GOT3 (cell line): ENCODE results near the gene C1QA.

ENCODE experiments used
- DNase-seq: peaks from one replicate; lab custom pipeline; 2025; ENCODE audit warnings: mixed read lengths; lab: John Stamatoyannopoulos, UW

Gene C1QA

GRCh38 chr1:22612671-22613571, 23.5 kb upstream of the C1QA start:
- no peak for DNase-seq

GRCh38 chr1:22613572-22613918, 22.9 kb upstream of the C1QA start:
- no peak for DNase-seq

- no peak for DNase-seq
These were observed 22.5 kb upstream of the C1QA start for GRCh38 chr1:22613951-22614350.

- no peak for DNase-seq
These were observed 20.5 kb upstream of the C1QA start for GRCh38 chr1:22615886-22616285.

GRCh38 chr1:22616571-22616970, 19.9 kb upstream of the C1QA start:
- no peak for DNase-seq

GRCh38 chr1:22618056-22618455, 18.4 kb upstream of the C1QA start:
- no peak for DNase-seq

GRCh38 chr1:22619252-22619651, 17.2 kb upstream of the C1QA start:
- no peak for DNase-seq

- no peak for DNase-seq
These were observed 16.6 kb upstream of the C1QA start for GRCh38 chr1:22619798-22620197.

GRCh38 chr1:22621761-22622160, 14.7 kb upstream of the C1QA start:
- DNase-seq = no peak

- no peak for DNase-seq
These were observed 11.0 kb upstream of the C1QA start for GRCh38 chr1:22625262-22625925.

GRCh38 chr1:22626237-22627157, 9.9 kb upstream of the C1QA start:
- no peak for DNase-seq

GRCh38 chr1:22627331-22627730, 9.1 kb upstream of the C1QA start:
- DNase-seq = no peak

- no peak for DNase-seq
These were observed 7.6 kb upstream of the C1QA start for GRCh38 chr1:22628698-22629444.

GRCh38 chr1:22629886-22630285, 6.5 kb upstream of the C1QA start:
- DNase-seq = no peak

GRCh38 chr1:22633697-22634463, 2.5 kb upstream of the C1QA start:
- no peak for DNase-seq

- no peak for DNase-seq
These were observed 992 bp upstream of the C1QA start for GRCh38 chr1:22635436-22635835.

GRCh38 chr1:22636927-22637326, 499 bp downstream of the C1QA start:
- DNase-seq = no peak

- no peak for DNase-seq
These were observed 1.5 kb downstream of the C1QA start for GRCh38 chr1:22637907-22638445.

GRCh38 chr1:22638476-22639234, 2.2 kb downstream of the C1QA start:
- DNase-seq = no peak

- no peak for DNase-seq
These were observed 2.9 kb downstream of the C1QA start for GRCh38 chr1:22639286-22639685.
